ENCODE measurements around the gene HEXD. TPM values are rescaled to one million over a fixed set of nuclear protein-coding genes. Genes with fewer than 3 reads are reported as not detected.

The HEXD gene
- total and polyA plus RNA-seq, 4 donors, result 5.6 to 19.9 (median 12.2) TPM

DNA sequence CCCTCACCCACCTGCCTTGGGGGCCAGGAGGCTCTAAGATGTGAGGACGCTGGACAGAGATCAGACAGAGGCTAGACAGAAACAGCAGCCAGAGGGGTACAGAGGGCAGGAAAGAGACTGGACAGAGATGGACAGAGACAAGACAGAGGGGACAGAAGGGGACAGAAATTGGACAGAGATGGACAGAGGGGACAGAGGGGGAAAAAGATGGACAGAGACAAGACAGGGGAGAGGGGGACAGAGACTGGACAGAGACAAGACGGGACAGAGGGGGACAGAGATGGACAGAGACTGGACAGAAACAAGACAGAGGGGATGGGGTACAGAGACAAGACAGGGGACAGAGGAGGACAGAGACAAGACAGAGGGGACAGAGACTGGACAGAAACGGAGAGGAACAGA lies 30.4 kb upstream of the HEXD start:
- Histone ChIP-seq H3K4me1 (ENCODE audit: control insufficient read depth in 4 of 4, insufficient read depth in 4 of 4, low read length in 3 of 4) (peaks cover 18 to 24% (median 21%) of the 10 kb centered on the region in 4 donors), H3K4me3 (ENCODE audit: low read depth in 1 of 3, low read length in 3 of 3) (no peak overlapping the region), H3K27me3 (ENCODE audit: control insufficient read depth in 4 of 4, insufficient read depth in 4 of 4, low read length in 3 of 4) (no peaks in the 10 kb centered on the region), H3K36me3 (ENCODE audit: control insufficient read depth in 4 of 4, insufficient read depth in 3 of 4, low read depth in 1 of 4, low read length in 3 of 4) (peaks cover 0 to 7% (median 3%) of the 10 kb centered on the region in 4 donors), H3K9me3 (ENCODE audit: control insufficient read depth in 4 of 4, low read length in 3 of 4) (no peaks in the 10 kb centered on the region), H3K9ac (ENCODE audit: low read depth in 1 of 2, low read length in 2 of 2) (no peak overlapping the region), H3K27ac (ENCODE audit: low read depth in 1 of 2, low read length in 2 of 2) (no peak overlapping the region)
- TF ChIP-seq HNF4A (conservative IDR thresholded peaks at IDR 0.05), result no peak
- TF ChIP-seq, protein P1, sequence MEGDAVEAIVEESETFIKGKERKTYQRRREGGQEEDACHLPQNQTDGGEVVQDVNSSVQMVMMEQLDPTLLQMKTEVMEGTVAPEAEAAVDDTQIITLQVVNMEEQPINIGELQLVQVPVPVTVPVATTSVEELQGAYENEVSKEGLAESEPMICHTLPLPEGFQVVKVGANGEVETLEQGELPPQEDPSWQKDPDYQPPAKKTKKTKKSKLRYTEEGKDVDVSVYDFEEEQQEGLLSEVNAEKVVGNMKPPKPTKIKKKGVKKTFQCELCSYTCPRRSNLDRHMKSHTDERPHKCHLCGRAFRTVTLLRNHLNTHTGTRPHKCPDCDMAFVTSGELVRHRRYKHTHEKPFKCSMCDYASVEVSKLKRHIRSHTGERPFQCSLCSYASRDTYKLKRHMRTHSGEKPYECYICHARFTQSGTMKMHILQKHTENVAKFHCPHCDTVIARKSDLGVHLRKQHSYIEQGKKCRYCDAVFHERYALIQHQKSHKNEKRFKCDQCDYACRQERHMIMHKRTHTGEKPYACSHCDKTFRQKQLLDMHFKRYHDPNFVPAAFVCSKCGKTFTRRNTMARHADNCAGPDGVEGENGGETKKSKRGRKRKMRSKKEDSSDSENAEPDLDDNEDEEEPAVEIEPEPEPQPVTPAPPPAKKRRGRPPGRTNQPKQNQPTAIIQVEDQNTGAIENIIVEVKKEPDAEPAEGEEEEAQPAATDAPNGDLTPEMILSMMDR (IDR thresholded peaks at IDR 0.05; ENCODE audit: low read depth, low read length, missing input control), result no peak
- TF ChIP-seq, protein P2, sequence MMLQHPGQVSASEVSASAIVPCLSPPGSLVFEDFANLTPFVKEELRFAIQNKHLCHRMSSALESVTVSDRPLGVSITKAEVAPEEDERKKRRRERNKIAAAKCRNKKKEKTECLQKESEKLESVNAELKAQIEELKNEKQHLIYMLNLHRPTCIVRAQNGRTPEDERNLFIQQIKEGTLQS (IDR thresholded peaks at IDR 0.05), result no peak
- TF ChIP-seq TAF1 (conservative IDR thresholded peaks at IDR 0.05), result no peak
- no peak for TF ChIP-seq JUND (IDR thresholded peaks at IDR 0.05)
- TF ChIP-seq HNF4G (IDR thresholded peaks at IDR 0.05), result no peak
- no peak for TF ChIP-seq EGR1 (IDR thresholded peaks at IDR 0.05; ENCODE audit: low read depth in 2 of 2)
- TF ChIP-seq SP1 (IDR thresholded peaks at IDR 0.05), result no peak
- TF ChIP-seq, protein P3, sequence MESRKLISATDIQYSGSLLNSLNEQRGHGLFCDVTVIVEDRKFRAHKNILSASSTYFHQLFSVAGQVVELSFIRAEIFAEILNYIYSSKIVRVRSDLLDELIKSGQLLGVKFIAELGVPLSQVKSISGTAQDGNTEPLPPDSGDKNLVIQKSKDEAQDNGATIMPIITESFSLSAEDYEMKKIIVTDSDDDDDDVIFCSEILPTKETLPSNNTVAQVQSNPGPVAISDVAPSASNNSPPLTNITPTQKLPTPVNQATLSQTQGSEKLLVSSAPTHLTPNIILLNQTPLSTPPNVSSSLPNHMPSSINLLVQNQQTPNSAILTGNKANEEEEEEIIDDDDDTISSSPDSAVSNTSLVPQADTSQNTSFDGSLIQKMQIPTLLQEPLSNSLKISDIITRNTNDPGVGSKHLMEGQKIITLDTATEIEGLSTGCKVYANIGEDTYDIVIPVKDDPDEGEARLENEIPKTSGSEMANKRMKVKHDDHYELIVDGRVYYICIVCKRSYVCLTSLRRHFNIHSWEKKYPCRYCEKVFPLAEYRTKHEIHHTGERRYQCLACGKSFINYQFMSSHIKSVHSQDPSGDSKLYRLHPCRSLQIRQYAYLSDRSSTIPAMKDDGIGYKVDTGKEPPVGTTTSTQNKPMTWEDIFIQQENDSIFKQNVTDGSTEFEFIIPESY (IDR thresholded peaks at IDR 0.05), result no peak
- TF ChIP-seq RXRA (IDR thresholded peaks at IDR 0.05), result no peak
- no peak for TF ChIP-seq FOXA1 (IDR thresholded peaks at IDR 0.05)
- TF ChIP-seq, protein P4, sequence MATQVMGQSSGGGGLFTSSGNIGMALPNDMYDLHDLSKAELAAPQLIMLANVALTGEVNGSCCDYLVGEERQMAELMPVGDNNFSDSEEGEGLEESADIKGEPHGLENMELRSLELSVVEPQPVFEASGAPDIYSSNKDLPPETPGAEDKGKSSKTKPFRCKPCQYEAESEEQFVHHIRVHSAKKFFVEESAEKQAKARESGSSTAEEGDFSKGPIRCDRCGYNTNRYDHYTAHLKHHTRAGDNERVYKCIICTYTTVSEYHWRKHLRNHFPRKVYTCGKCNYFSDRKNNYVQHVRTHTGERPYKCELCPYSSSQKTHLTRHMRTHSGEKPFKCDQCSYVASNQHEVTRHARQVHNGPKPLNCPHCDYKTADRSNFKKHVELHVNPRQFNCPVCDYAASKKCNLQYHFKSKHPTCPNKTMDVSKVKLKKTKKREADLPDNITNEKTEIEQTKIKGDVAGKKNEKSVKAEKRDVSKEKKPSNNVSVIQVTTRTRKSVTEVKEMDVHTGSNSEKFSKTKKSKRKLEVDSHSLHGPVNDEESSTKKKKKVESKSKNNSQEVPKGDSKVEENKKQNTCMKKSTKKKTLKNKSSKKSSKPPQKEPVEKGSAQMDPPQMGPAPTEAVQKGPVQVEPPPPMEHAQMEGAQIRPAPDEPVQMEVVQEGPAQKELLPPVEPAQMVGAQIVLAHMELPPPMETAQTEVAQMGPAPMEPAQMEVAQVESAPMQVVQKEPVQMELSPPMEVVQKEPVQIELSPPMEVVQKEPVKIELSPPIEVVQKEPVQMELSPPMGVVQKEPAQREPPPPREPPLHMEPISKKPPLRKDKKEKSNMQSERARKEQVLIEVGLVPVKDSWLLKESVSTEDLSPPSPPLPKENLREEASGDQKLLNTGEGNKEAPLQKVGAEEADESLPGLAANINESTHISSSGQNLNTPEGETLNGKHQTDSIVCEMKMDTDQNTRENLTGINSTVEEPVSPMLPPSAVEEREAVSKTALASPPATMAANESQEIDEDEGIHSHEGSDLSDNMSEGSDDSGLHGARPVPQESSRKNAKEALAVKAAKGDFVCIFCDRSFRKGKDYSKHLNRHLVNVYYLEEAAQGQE (IDR thresholded peaks at IDR 0.05), result no peak
- no peak for TF ChIP-seq RAD21 (IDR thresholded peaks at IDR 0.05)
- TF ChIP-seq, protein P5, sequence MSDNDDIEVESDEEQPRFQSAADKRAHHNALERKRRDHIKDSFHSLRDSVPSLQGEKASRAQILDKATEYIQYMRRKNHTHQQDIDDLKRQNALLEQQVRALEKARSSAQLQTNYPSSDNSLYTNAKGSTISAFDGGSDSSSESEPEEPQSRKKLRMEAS (IDR thresholded peaks at IDR 0.05), result no peak
- no peak for TF ChIP-seq YY1 (IDR thresholded peaks at IDR 0.05)
- no peak for DNase-seq (ENCODE audit: low spot score)
- 71% methylated on average over 3 of the region's 3 CpGs for WGBS

All from liver (tissue), 9 donors.